Measurements from ENCODE around the gene SCN11A.
"Not testable (repeated sequence)": the region's sequence is repeated elsewhere in the genome, so short reads cannot be mapped to it uniquely, and the experiment has no call there.

SCN11A gene

GRCh38 chr3:39064646-39065045 is 12.9 kb upstream of the SCN11A start:
- DNase-seq = no peak

DNA sequence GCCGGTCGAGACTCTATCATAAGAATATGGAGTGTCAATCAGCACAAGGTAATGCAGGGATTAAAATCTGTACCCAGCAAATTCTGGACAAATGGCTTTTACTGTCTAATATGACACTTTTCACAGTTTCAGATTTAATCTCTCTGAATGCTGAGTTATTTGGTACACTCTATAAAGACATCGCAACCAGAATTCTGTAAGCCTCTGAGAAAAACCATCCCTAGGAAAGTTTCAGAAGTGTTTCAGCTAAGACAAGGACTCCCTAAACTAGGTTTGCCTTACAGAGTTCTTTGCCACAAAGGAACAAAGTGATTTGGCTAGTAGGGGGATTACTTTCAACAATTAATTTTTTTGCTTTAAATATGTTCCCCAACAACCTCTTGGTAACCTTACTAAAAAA is 11.4 kb upstream of the SCN11A start:
- DNase-seq = no peak

DNA sequence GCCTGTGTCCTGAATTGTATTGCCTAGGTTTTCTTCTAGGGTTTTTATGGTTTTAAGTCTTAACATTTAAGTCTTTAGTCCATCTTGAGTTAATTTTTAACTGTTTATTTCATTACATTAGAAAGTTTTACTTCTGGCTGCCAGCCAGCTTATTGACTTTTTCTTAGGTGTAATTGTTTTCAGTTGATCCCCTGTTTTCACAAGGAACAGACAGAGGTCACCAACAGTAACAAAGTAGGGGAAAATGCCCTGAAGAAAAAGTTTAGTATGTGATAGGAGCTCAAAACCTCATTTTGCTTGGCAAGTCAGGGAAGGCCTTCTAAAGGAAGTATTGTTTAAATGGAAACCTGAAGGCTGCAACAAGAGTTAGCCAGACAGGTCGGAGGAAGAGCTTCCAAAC is 10.4 kb upstream of the SCN11A start:
- DNase-seq = no peak

- not testable (repeated sequence) for DNase-seq
These were observed 9.5 kb upstream of the SCN11A start for GRCh38 chr3:39061228-39061627.

GRCh38 chr3:39056151-39056550 is 4.4 kb upstream of the SCN11A start:
- no peak for DNase-seq

GRCh38 chr3:39053696-39054095 is 2.0 kb upstream of the SCN11A start:
- DNase-seq = no peak

- DNase-seq = no peak
These were observed 839 bp upstream of the SCN11A start for GRCh38 chr3:39052583-39052982.

GRCh38 chr3:39050029-39050428 is 1.7 kb downstream of the SCN11A start:
- DNase-seq = no peak

DNA sequence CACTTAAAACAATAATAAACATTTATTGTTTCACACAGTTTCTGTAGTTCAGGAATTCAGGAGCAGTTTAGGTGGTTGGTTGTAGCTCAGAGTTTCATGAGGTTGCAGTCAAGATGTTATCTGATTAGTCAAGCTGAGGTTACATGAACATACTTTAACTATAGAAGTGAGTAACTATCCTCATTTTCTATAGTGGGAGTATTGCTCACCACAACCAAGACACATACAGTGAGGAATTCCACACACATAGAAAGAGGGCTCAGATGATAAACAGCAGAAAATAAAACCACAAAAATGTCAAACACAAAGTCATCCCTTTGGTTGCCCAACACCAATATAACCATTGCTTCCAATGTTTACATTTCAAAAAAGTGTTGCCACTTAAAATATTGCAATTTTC is 13.6 kb downstream of the SCN11A start:
- no peak for DNase-seq

- no peak for DNase-seq
These were observed 22.2 kb downstream of the SCN11A start for GRCh38 chr3:39029556-39029955.

- DNase-seq = no peak
These were observed 23.2 kb downstream of the SCN11A start for GRCh38 chr3:39028546-39028945.

DNA sequence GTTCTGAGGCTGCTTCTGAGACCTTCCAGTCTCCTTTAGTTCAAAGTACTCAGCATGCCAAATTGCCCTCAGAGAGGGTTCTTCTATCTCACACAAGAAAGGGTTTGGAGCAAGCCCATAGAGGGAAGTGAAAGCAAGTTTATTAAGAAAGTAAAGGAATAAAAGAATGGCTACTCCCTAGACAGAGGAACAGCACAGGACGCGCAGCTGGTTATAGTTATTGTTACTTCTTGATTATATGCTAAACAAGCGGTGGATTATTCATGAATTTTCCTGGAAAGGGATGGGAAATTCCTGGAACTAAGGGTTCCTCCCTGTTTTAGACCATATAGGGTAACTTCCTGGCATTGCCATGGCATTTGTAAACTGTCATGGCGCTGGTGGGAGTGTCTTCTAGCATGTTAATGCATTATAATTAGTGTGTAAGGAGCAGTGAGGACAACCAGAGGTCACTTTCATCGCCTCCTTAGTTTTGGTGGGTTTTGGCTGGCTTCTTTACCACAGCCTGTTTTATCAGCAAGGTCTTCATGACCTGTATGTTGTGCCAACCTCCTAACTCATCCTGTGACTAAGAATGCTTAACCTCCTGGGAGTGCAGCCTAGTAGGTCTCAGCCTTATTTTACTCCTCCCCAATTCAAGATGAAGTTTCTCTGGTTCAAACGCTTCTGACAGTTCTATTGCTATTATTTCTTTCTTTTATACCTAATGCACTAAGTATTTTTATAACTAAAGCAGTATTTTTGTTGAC is 26.3 kb downstream of the SCN11A start:
- DNase-seq = no peak

DNA sequence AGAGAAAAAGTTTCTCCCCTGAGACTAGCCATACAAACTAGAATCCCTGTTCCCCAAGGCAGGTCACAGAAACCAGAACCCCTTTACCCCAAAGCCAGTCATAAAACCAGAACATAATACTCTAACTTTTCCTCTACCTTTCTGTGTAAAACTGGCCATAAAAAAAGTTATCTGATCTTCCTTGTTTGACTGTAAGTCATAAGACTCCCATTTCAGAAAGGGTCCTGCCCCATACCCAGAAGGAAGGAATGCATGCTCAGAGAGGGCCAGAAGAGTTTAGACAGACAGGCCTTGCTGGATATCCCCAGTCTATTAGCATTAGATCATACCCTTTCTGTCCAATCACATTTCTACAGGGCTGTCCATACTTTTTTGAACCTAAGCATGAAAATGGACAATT is 27.2 kb downstream of the SCN11A start:
- no peak for DNase-seq

DNA sequence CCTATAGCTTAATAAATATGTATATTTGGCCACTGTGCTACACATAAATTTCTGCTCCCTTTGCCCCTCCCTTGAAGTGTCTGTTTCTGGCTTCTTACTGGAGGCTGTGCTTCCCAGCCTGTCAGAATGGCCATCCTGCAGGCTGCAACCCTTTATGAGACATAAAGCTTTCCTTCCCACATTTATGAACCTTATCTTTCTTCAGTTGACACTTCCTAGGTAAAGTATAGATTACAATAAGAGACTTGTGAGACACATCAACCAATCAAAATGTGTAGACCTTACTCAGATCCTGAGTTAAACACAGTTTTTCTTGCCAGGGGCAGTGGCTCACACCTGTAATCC is 29.5 kb downstream of the SCN11A start:
- no peak for DNase-seq

- DNase-seq = no peak
These were observed 30.1 kb downstream of the SCN11A start for GRCh38 chr3:39021465-39022285.

GRCh38 chr3:39021029-39021428 is 30.7 kb downstream of the SCN11A start:
- no peak for DNase-seq

DNA sequence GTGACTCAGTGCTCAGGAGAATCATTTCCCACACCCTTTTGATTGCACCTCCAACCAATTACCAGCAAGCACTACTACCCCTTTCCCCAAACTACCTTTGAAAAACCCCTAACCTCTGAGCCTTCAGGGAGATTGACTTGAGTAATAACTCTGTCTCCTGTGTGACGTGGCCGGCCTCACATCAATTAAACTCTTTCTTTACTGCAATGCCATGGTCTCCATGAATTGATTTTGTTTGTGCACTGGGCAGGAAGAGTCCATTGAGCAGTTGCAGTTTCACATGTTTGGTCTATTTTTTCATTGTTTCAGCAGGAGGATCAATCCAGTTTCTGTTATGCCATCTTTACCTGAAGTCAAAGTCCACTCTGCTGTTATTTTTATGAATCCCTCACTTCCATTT is 32.4 kb downstream of the SCN11A start:
- no peak for DNase-seq

GRCh38 chr3:39015418-39015817 is 36.3 kb downstream of the SCN11A start:
- DNase-seq = no peak

- DNase-seq = no peak
These were observed 37.7 kb downstream of the SCN11A start for GRCh38 chr3:39013921-39014509.

DNA sequence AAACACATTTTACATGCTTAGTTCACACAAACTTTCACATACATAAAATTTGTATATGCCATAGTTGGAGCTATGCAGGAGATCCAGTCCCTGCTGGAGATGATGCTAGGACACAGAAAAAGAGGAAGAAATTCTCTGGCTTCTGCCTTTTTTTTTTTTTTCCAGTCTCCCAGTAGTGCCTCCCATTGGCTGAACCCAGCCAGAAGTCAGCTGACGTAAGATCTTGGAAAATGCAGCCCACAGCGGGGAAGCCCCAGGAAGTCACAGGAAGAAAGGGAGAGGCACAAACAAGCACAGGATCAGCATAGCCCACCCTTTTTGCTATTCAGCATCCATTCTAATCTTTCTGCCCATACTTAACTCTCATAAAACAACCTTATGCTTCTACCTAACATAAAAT is 38.5 kb downstream of the SCN11A start:
- DNase-seq = no peak

- DNase-seq = no peak
These were observed 40.5 kb downstream of the SCN11A start for GRCh38 chr3:39011191-39011736.

GRCh38 chr3:39005295-39005694 is 46.4 kb downstream of the SCN11A start:
- no peak for DNase-seq
